Dedifferentiated amniotic fluid mesenchymal stem cell (primary cell): ENCODE measurements around the gene CTNNBL1.
"Not testable (repeated sequence)": the region's sequence is repeated elsewhere in the genome, so short reads cannot be mapped to it uniquely, and the experiment has no call there.

Source experiments
- DNase-seq: peaks from one replicate; pipeline ENCODE4 v3.0.0-alpha.2; 2016; ENCODE audit errors: extremely low spot score

CTNNBL1 gene

DNA sequence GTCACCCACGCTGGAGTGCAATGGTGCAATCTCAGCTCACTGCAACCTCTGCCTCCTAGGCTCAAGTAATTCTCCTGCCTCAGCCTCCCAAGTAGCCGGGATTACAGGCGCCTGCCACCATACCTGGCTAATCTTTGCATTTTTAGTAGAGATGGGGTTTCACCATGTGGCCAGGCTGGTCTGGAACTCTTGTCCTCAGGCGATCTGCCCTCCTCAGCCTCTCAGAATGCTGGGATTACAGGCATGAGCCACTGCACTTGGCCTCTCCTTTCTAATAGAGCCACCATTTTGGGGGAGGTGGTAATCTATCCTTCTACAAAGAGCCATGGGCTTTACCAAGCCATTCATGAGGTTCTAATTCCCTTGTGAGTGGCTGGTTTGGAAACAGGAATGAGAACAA is 14.1 kb upstream of the CTNNBL1 start:
- DNase-seq, result not testable (repeated sequence)

DNA sequence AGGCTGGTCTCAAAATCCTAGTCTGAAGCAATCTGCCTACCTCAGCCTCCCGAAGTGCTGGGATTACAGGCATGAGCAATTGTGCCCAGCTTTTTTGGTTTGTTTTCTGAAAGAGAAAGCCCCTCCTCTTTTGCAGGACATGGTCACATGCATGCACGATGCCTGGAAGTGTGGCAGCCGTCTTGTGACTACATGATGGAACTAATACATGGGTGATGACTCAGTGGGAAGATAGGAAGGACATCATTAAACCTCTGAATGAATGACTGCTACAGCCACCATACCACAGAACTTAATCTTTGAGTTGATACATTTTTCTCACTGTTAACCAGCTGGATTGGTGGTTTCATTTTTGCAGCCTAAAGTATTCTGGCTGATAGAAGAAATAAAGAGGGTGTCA is 13.4 kb upstream of the CTNNBL1 start:
- DNase-seq, result no peak

DNA sequence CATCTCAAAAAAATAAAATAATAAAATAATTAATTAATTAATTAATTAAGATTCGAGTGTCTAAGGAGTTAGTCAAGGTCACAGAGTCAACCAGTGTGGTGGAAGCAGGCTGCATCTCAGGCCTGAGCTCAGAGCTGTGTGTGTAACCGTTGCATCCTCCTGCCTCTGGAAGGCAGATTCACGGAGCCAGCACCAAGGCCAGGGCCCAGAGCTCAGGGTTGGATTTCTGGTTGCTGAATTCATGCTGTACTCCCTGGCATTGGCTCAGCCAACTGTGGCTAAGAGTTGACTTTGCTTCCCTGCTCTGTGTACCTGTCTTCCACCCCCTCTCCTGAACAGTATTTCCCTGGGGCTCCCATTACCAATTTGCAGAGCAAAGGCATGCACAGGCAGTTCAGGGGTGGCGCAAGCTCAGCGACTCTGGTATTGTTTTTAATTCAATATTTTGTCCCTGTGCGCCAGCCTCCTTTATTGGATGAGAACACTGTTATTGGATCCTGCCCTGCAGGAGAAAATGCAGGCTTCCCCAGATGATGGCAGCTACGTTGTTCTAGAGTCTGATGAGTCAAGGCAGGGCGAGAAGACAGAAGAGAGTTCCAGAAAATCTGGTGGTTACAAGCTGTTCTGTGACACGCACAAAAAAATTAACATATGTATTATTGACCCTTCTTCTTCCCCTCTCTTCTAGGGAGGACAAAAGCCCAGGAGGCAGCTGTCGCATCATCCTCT is 12.3 kb upstream of the CTNNBL1 start:
- DNase-seq, result no peak

DNA sequence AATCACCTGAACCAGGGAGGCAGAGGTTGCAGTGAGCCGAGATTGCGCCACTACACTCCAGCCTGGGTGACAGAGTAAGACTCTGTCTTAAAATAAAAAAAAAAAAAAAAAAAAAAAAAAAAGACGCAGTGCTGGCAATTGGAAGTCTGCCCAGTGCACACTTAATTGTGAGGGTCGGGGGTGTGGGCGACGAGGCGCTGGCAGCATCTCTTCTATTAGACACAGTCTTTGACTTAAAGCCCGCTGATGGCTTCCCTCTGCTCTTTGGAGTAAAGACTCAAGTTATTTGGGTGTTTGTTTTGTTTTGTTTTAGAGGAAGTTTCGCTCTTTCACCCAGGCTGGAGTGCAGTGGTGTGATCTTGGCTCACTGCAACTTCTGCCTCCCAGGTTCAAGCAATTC is 10.7 kb upstream of the CTNNBL1 start:
- DNase-seq, result not testable (repeated sequence)

DNA sequence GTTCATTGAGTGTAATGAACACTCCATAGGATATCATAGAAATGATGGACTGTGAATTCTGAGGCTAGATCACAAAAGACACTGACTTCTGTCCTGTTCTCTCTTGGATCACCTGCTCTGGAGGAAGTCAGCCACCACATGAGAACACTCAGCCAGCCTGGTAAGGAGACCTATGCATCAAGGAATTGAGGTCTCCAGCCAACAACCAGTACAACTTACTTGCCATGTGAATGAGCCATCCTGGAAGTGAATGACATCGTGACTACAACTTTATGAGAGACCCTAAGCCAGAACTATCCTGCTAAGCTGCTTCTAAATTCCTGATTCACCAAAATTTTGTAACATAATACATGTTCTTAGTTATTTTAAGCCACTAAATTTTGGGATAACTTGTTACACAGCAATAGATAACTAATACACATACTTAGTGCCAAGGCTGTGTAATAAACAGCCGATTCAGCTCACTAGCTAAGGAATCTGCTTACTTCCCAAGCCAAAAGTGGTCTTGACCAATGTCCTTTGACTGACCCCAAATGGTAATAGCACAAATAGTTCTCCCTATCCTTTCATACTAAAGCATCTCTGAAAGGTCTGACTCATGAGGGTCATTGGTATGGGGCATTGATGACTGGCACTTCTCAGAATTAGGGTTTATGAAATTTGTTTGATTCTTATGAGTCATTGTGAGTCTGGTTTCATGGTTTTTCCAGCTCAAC is 6.9 kb upstream of the CTNNBL1 start:
- no peak for DNase-seq

DNA sequence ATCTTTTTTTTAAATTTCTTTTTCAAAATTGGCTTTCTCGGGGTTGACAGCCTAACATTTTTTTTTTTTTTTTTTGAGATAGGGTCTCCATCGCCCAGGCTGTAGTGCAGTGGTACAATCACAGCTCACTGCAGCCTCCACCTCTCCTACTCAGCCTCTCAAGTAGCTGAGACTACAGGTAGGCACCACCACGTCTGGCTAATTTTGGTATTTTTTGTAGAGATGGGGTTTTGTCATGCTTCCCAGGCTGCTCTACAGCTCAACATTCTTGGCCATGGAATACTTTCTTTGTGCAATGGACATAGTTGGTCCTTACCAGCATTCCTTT is 6.4 kb upstream of the CTNNBL1 start:
- DNase-seq, result no peak

DNA sequence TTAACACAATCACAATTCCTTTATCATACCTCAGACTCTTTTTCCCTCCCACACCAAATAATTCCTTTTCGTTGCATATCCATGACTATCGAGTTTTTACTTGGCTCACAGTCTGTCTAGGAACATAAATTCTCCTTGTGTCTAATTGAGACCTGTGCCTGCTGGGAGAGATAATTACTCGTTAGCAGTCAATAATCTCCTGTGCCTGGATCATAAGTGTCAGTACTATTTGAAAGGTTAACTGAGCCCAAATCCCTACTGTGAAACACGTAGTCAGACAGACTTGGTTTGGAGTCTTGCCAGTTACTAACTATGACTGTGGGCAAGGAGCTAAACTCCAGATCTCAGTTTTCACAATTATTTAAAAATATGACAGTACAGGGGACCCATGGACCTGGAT is 5.7 kb upstream of the CTNNBL1 start:
- no peak for DNase-seq

DNA sequence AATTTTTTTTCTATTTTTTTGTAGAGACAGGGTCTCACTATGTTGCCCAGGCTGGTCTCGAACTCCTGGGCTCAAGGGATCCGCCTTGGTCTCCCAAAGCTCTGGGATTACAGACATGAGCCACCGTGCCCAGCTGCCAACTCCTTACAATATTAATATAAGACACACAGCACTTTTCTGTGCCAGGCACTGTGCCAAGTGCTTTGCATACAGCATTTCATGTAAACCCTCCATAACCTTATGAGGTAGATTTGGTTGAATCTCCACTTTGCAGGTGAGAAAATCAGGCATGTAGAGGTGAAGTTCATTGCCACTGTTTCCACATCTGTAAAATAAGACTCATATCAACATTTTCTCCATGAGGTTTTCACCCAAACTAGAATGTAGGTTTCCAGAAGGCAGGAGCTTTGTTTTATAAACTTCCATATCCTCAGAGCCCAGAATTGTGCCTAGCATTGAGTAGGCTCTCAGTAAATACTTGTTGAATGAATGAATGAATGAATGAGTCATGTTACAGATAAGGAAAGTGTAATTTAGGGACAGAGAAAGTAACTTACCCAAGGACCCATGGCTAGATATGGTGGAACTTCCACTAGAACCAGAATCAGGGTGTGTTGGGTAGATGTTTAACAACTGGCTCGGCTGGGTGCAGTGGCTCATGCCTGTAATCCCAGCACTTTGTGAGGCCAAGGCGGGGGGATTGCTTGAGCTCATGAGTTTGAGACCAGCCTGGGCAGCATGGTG is 3.0 kb upstream of the CTNNBL1 start:
- no peak for DNase-seq

DNA sequence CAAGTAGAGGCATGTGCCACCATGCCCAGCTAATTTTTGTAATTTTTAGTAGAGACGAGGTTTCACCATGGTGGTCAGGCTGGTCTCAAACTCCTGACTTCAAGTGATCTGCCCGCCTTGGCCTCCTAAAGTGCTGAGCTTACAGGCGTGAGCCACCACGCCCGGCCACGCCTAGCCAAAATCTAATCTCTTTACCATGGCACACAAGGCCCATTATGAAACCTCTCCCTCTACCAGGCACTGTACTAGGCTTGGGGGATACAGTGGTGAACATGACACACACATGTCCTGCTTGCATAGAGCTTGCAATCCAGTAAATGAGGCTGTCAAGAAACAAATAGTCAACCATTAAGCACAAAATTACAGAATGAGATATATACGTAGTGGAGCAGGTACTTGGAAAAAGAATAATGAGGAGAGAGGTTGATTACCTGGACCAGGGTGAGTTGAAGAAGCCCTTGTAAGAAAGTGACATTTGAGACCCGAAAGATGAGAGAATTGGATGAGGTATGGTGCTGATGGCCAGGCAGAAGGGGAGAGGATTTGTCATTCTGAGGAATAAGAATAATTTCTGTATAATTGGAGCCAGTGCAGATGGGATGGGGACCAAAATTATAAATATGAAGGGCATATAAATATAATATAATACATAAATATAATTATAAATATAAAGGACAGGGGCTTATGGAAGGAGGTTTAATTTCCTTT is 1.2 kb upstream of the CTNNBL1 start:
- DNase-seq, result no peak

DNA sequence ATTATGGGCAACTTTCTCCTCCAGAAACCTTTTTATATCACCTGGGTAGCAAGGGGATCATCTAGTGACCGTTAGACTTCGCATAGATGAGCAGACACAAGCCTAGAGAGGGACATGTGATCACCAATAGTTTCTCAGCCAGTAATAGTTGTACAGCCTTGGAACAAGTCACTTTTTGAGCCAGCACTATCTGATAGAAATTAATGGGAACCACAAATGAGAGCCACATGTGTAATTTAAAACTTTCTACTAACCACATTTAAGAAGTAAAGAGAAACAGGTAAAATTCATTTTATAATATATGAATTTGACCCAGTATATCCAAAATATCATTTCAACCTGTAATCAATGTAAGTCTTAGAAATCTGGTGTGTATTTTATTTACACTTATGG is 592 bp upstream of the CTNNBL1 start:
- DNase-seq, result no peak

DNA sequence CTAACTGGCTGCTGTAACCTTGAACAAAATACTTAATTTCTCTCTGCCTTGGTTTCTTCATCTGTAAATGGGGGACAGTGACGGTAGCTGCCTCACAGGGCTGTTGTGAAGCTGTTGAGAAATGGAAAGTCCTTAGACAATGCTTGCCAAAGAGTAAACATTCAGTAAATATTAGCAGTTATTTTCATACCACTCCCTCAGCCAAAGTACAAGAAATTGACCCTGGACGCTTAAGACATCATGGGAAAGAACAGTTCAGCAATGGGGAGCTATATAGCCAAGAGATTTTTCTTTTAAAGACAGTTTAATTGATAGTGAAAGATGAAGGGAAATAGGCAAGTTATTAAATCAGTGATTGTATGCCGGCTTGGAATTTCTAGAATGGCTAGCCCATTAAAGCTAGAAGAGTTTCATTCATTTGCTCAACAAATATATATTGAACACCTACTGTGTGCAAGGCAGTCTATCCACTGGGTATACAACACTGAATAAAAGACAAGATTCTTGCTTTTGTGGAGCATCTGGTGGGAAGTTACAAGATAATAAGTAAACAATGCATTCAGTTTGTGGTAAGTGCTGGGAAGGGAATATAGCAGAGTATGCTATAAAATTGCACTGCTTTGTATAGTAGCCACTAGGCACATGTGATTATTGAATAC is 2.0 kb downstream of the CTNNBL1 start:
- no peak for DNase-seq

DNA sequence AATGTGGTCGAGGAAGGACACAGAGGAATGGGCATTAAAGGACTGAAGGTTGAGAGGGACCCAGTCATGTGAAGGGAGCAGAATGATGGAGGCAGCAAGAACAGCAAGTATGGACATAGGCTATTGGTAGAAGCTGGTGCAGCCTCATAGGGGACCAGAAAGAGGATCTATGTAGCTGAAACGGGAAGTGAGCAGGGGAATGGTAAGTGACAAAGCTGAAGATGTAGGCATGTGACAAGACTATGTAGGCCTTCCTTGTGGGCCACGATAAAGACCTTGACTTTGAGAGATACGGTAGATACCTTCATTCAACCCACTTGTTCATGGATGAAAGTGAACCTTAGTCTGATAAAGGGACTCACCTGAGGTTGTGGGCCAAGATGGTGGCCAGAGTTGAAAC is 3.5 kb downstream of the CTNNBL1 start:
- no peak for DNase-seq

DNA sequence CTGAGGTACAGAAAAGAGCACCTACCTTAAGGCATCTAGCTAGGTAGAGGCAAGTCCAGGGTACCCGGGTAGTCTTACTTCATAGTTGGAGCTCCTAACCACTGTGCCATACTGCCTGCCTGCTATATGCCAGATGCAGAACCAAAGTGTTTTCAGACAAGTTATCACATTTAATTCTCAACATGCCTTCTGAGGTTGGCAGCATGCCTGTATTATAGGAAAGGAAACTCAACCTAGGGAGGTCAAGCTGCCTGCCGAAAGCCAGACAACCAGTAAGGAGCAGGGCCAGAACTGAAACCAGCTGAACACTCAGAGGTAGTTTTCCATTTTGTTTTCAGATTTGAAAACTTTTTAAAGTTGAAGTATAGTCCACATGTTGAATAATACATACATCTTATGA is 5.4 kb downstream of the CTNNBL1 start:
- DNase-seq, result no peak

DNA sequence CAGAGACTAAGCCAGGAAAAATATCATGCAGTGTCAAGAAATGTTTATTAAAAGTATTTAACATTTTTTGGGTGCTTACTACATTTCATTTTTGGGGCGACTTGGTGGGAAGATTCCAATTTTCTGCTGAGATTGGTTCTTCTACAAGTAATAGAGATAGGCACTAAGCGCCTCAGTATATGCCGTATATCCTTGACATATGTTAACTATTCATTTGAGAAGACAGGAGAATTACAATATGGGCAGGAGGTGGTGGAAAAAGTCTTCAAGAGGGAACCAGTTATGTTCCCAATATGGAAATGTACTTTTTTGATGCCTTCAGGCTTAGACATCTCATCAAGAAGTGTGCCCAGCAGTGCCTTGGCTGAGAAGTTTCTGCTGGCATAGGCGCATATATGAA is 6.5 kb downstream of the CTNNBL1 start:
- DNase-seq, result no peak

DNA sequence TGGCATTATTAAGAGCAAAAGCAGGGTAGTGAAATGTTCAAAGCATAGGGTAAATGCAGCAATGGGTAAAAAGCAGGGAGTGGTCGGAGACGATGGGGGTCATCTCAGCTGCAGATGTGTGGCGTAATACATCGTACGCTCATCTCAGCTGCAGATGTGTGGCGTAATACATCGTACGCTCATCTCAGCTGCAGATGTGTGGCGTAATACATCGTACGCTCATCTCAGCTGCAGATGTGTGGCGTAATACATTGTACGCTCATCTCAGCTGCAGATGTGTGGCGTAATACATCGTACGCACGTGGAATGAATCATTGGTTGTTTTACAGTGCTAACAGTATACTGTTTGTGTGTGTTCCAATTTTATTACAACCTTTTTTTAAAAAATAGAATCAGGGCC is 7.8 kb downstream of the CTNNBL1 start:
- not testable (repeated sequence) for DNase-seq

DNA sequence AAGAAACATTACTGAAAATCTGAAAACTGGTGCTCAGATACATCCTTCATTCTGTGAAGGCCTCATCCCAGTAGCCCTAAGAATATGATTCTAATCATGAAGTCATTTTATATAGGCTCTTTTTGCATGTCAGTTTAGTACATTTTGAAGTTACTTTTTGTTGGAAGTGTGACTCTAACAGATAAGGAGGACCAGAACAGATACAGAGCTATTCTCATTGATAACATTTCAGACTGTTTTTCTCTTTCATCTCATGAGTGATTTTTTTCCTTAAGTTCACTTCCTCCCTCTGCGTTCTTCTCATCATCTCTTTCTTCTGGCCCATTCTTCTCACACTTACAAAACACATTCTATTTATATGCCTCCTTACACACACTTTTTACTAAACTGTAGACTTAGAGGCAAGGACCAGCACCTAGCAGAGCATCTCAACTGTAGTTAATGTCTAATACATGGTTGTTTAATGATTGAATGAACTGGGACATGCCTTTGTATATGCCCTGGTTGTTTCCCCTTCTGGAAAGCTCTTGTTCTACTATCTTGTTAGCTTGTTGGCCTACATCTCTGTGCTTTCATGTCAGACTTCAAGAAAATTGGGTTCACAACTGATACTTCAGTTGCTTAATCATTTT is 8.7 kb downstream of the CTNNBL1 start:
- DNase-seq, result no peak

DNA sequence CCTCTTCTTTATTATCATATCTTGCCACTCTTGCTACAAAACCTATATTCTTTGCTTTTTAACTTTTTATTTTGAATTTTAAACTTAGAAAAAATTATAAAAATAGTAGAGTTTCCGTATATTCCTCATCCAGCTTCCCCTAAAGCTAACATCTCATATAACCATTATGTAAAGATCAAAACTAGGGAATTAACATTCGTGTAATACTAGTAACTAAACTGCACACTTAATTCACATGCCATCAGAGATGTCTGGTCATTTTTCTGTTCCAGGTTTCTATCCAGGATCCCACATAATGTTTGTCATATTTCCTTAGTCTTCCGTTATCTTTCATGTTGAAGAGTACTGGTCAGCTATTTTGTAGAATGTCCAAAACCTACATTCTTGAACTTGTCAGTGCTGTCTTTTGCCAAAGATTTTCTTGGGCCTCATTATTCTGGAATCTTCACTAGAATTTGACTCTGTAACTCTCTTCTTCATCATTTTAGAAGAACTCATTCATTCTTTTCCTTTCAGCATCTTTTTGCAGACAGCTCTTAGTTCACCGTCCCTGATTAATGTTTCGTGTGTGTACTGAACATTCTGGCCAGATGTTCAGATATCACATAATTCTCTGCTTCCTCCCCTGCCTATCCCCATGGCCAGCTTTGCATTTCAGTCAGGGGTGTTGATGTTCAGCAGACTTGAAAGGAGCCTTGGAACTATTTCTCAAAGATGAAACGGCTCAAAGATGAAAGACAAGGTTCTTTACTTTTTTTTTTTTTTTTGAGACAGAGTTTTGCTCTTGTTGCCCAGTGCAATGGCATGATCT is 9.4 kb downstream of the CTNNBL1 start:
- DNase-seq, result no peak

DNA sequence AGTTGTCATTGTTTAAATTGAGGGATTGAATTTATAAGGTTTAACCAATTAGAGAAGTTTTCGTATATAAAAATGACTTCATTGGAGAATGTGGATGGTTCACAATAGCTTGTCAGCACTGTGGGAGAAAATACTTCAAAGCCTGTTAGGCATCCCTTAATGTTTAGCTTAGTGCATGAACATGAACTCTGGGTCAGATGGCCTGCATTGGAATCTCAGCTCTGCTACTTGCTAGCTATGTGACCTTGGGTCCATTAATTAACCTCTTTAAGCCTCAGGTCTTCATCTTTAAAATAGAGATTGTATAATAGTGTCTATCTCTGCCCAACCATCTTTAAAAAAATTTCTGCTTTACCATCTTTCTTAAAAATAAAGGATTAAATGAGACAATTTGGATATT is 11.1 kb downstream of the CTNNBL1 start:
- no peak for DNase-seq

DNA sequence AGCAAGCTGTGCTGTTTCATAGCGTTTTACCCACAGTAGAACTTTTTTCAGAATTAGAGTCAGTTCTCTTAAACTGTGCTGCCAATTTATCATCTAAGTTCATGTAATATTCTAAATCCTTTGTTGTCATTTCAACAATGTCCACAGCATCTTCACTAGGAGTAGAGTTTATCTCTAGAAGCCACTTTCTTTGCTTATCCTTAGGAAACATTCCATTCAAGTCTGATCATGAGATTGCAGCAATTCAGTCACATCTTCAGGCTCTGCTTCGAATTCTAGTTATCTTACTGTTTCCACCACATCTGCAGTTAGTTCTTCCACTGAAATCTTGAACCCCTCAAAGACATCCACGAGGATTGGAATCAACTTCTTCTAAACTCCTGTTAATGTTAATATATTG is 12.5 kb downstream of the CTNNBL1 start:
- no peak for DNase-seq

DNA sequence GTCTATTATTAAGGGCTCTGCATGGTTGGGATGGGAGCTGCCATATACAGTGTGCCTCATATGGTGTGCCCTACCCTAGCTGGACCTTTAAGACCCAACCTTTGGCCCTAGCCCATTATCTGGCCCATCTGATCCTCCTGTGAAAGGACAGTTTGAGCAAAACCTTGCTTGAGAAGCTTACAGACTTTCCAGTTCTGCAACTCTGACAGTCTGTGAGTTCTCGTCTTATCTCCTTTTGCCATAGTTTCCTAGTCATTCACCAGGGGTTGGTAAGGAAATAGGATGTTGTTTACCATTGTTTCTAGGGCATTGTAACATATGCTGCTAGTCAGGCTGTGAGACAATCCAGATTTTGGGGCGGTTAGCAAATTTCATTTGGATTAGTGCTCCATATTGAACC is 17.2 kb downstream of the CTNNBL1 start:
- DNase-seq, result no peak
